Neural cell (in vitro differentiated cells): ENCODE data around the gene ANGPTL3. TPM values are rescaled to one million over a fixed set of nuclear protein-coding genes. Genes with fewer than 3 reads are reported as not detected.

Experiments used
- H2AFZ ChIP-seq: fragments of 200-600, 300-800 bp; sonication (generic), shearing (Covaris generic); 2 replicates; pipeline ENCODE4 v1.6.0; 2014; ENCODE audit warnings: low read depth, mild to moderate bottlenecking, antibody characterized with exemption, low read length, moderate library complexity
- H3F3A ChIP-seq: fragments of 200-600 bp; shearing (Covaris generic); 2 replicates; pipeline ENCODE4 v1.6.1; 2016; ENCODE audit warnings: mild to moderate bottlenecking, moderate library complexity, mixed read lengths, antibody characterized with exemption, low read length; ENCODE audit not compliant: insufficient read depth, poor library complexity, severe bottlenecking
- H3K27ac ChIP-seq: fragments of 200-600, 300-800 bp; sonication (generic), shearing (Covaris generic); 2 replicates; pipeline ENCODE4 v1.5.1; 2014; ENCODE audit warnings: mild to moderate bottlenecking, low read length, moderate library complexity
- H3K27me3 ChIP-seq: fragments of 300-800, 200-600 bp; sonication (generic), shearing (Covaris generic); 2 replicates; pipeline ENCODE4 v1.6.0; 2014; ENCODE audit warnings: mild to moderate bottlenecking, low read depth, low read length, moderate library complexity; ENCODE audit not compliant: insufficient read depth
- H3K36me3 ChIP-seq: fragments of 300-800, 200-600 bp; sonication (generic), shearing (Covaris generic); 2 replicates; pipeline ENCODE4 v1.5.1; 2014; ENCODE audit warnings: mild to moderate bottlenecking, antibody characterized with exemption, low read length, moderate library complexity; ENCODE audit not compliant: insufficient read depth
- H3K4me2 ChIP-seq: fragments of 300-800, 200-600 bp; sonication (generic), shearing (Covaris generic); 2 replicates; pipeline ENCODE4 v1.6.0; 2014; ENCODE audit warnings: mild to moderate bottlenecking, low read length
- H3K4me3 ChIP-seq: fragments of 300-800, 200-600 bp; sonication (generic), shearing (Covaris generic); 2 replicates; pipeline ENCODE4 v1.5.1; 2014; ENCODE audit warnings: mild to moderate bottlenecking, low read length, moderate library complexity
- H3K79me2 ChIP-seq: fragments of 200-600 bp; shearing (Covaris generic); replicated peaks from 2 replicates; pipeline ENCODE4 v1.6.0; 2014; ENCODE audit warnings: mild to moderate bottlenecking, low read length, moderate library complexity; ENCODE audit not compliant: insufficient read depth
- H3K9ac ChIP-seq: fragments of 300-800, 200-600 bp; sonication (generic), shearing (Covaris generic); 2 replicates; pipeline ENCODE4 v1.6.1; 2016; ENCODE audit warnings: mild to moderate bottlenecking, low read length, mixed read lengths
- H3K9me2 ChIP-seq: fragments of 200-600 bp; shearing (Covaris generic); 2 replicates; pipeline ENCODE4 v1.6.1; 2016; ENCODE audit warnings: mild to moderate bottlenecking, low read length, mixed read lengths; ENCODE audit not compliant: insufficient read depth
- H3K9me3 ChIP-seq: fragments of 200-600, 300-800 bp; sonication (generic), shearing (Covaris generic); 2 replicates; pipeline ENCODE4 v1.6.1; 2016; ENCODE audit warnings: mild to moderate bottlenecking, mixed run types, low read length, moderate library complexity, mixed read lengths
- H4K20me1 ChIP-seq: fragments of 200-600 bp; shearing (Covaris generic); 2 replicates; pipeline ENCODE4 v1.6.1; 2016; ENCODE audit warnings: mild to moderate bottlenecking, mixed run types; ENCODE audit not compliant: insufficient read depth
- EP300 ChIP-seq: fragments of 450-650 bp; conservative IDR thresholded peaks from 2 replicates; pipeline ENCODE4 v1.6.1; 2014; ENCODE audit warnings: antibody characterized with exemption, mild to moderate bottlenecking, moderate library complexity; ENCODE audit not compliant: poor library complexity, severe bottlenecking
- EZH2 ChIP-seq: fragments of 200-600, 300-800 bp; shearing (Covaris generic), sonication (generic); IDR thresholded peaks from 2 replicates; pipeline ENCODE4 v1.6.1; 2014; ENCODE audit warnings: antibody characterized with exemption, low read length, borderline replicate concordance, mild to moderate bottlenecking; ENCODE audit not compliant: insufficient read depth, poor library complexity, severe bottlenecking
- MXI1 ChIP-seq: fragments of 450-650 bp; conservative IDR thresholded peaks from 2 replicates; pipeline ENCODE4 v1.6.1; 2014; ENCODE audit warnings: antibody characterized with exemption, mild to moderate bottlenecking; ENCODE audit not compliant: poor library complexity, severe bottlenecking
- POLR2AphosphoS5 ChIP-seq: IDR thresholded peaks from 2 replicates; pipeline ENCODE4 v1.6.1; 2012
- RAD21 ChIP-seq: fragments of 450-650 bp; conservative IDR thresholded peaks from 2 replicates; pipeline ENCODE4 v1.6.1; 2014; ENCODE audit warnings: antibody characterized with exemption, mild to moderate bottlenecking, moderate library complexity
- SMC3 ChIP-seq: fragments of 450-650 bp; conservative IDR thresholded peaks from 2 replicates; pipeline ENCODE4 v1.6.1; 2014; ENCODE audit warnings: antibody characterized with exemption, mild to moderate bottlenecking, moderate library complexity; ENCODE audit not compliant: poor library complexity
- TAF1 ChIP-seq: IDR thresholded peaks from 2 replicates; pipeline ENCODE4 v1.6.1; 2012; ENCODE audit warnings: low read depth
- polyA plus RNA-seq: library from polyadenylated mRNA; depleted of rRNA; stranded (reverse); fragments of >200 nt; gene quantifications from 2 replicates; pipeline ENCODE4 v1.2.3, GENCODE V29; 2014
- TF ChIP-seq, protein P1 (sequence below): fragments of 450-650 bp; IDR thresholded peaks from 2 replicates; pipeline ENCODE4 v1.5.1; 2014; ENCODE audit warnings: antibody characterized with exemption, mild to moderate bottlenecking, moderate library complexity; ENCODE audit not compliant: poor library complexity, severe bottlenecking
- TF ChIP-seq, protein P2 (sequence below): IDR thresholded peaks from 2 replicates; pipeline ENCODE4 v1.6.1; 2012; ENCODE audit warnings: borderline replicate concordance

The ANGPTL3 gene
- polyA plus RNA-seq, 1 donor from 2014 or later = not detected

DNA sequence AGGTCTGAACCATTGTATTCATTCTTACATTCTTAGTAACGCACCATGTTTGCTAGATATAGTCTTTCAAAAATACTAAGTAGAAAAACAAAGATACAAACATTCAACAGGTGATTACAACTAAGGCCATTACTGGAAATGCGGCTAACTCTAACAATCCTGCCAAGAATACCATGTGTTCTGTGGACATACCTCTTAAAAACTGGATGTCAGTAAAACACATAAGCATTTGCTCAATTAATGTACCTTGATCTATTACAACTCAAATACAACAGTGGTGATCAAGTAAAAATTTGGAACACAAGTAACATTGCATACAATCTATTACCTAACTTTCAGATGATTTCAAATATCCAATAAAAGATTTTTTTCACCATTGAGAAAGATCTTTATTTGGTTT, 15.4 kb downstream of the ANGPTL3 start:
- Histone ChIP-seq H3F3A (no peaks in the 10 kb centered on the region), H3K4me2 (no peak overlapping the region), H3K79me2 (no peaks in the 10 kb centered on the region), H3K27ac (no peak overlapping the region), H3K4me3 (no peak overlapping the region), H3K36me3 (no peaks in the 10 kb centered on the region), H2AFZ (no peak overlapping the region), H3K9ac (no peak overlapping the region), H3K9me2 (no peaks in the 10 kb centered on the region), H3K27me3 (no peaks in the 10 kb centered on the region), H3K9me3 (no peaks in the 10 kb centered on the region), H4K20me1 (no peaks in the 10 kb centered on the region)
- TF ChIP-seq SMC3 = no peak
- TF ChIP-seq, protein P1, sequence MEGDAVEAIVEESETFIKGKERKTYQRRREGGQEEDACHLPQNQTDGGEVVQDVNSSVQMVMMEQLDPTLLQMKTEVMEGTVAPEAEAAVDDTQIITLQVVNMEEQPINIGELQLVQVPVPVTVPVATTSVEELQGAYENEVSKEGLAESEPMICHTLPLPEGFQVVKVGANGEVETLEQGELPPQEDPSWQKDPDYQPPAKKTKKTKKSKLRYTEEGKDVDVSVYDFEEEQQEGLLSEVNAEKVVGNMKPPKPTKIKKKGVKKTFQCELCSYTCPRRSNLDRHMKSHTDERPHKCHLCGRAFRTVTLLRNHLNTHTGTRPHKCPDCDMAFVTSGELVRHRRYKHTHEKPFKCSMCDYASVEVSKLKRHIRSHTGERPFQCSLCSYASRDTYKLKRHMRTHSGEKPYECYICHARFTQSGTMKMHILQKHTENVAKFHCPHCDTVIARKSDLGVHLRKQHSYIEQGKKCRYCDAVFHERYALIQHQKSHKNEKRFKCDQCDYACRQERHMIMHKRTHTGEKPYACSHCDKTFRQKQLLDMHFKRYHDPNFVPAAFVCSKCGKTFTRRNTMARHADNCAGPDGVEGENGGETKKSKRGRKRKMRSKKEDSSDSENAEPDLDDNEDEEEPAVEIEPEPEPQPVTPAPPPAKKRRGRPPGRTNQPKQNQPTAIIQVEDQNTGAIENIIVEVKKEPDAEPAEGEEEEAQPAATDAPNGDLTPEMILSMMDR = no peak
- TF ChIP-seq RAD21 = no peak
- TF ChIP-seq, protein P2, sequence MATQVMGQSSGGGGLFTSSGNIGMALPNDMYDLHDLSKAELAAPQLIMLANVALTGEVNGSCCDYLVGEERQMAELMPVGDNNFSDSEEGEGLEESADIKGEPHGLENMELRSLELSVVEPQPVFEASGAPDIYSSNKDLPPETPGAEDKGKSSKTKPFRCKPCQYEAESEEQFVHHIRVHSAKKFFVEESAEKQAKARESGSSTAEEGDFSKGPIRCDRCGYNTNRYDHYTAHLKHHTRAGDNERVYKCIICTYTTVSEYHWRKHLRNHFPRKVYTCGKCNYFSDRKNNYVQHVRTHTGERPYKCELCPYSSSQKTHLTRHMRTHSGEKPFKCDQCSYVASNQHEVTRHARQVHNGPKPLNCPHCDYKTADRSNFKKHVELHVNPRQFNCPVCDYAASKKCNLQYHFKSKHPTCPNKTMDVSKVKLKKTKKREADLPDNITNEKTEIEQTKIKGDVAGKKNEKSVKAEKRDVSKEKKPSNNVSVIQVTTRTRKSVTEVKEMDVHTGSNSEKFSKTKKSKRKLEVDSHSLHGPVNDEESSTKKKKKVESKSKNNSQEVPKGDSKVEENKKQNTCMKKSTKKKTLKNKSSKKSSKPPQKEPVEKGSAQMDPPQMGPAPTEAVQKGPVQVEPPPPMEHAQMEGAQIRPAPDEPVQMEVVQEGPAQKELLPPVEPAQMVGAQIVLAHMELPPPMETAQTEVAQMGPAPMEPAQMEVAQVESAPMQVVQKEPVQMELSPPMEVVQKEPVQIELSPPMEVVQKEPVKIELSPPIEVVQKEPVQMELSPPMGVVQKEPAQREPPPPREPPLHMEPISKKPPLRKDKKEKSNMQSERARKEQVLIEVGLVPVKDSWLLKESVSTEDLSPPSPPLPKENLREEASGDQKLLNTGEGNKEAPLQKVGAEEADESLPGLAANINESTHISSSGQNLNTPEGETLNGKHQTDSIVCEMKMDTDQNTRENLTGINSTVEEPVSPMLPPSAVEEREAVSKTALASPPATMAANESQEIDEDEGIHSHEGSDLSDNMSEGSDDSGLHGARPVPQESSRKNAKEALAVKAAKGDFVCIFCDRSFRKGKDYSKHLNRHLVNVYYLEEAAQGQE = no peak
- TF ChIP-seq EP300 = no peak
- TF ChIP-seq POLR2AphosphoS5 = no peak
- no peak for TF ChIP-seq TAF1
- TF ChIP-seq MXI1 = no peak
- TF ChIP-seq EZH2 = no peak

DNA sequence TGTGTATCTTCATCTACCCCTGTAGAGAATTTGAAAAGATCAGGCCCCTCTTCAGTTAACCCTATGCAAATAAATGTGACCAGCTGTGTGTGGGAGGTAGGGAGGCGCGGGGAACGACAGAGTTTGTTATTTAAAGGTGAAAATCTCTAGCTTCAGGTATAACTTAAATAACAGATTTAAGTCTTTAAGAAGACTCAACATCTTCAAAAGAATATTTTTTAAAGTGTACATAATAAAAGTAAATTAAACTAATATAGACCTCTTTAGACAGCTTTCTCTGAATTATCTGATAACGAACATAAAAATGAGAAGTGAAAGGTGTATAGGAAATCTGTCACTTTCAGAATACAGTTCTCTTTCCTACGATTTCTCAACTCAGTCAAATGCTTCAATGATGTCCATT, 16.0 kb downstream of the ANGPTL3 start:
- H3K27ac ChIP-seq = no peak overlapping the region
- H3K9me3 ChIP-seq = no peaks in the 10 kb centered on the region
- no peaks in the 10 kb centered on the region for H3K79me2 ChIP-seq
- H3K9me2 ChIP-seq = no peaks in the 10 kb centered on the region
- H3K36me3 ChIP-seq = peaks cover 4% of the 10 kb centered on the region
- H3K9ac ChIP-seq = no peak overlapping the region
- no peak overlapping the region for H3K4me3 ChIP-seq
- no peaks in the 10 kb centered on the region for H3K27me3 ChIP-seq
- no peak overlapping the region for H3K4me2 ChIP-seq
- H3F3A ChIP-seq = no peaks in the 10 kb centered on the region
- H2AFZ ChIP-seq = no peak overlapping the region
- no peaks in the 10 kb centered on the region for H4K20me1 ChIP-seq
- TF ChIP-seq TAF1 = no peak
- TF ChIP-seq POLR2AphosphoS5 = no peak
- TF ChIP-seq SMC3 = no peak

DNA sequence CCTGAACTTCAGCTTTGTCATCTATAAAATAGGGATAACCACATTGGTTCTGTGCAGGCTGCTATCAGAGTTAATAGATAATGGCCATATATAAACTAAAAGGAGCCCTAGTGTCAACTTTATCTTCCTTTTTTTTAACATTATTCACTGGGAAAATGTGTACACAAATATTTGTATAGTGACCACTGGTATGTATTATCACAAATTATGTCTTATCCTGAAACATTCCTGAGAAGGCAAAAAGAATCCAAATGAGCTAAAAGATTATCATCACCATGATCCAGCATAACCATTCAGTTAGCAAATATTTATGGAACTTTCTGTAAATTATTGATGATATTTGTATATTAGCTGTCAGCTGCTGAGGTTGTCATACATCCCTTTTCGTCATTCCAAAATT, 16.6 kb downstream of the ANGPTL3 start:
- H3K4me2 ChIP-seq = no peak overlapping the region
- H3F3A ChIP-seq = no peaks in the 10 kb centered on the region
- H3K27ac ChIP-seq = no peak overlapping the region

More for the DNA sequence above, 16.6 kb downstream of the ANGPTL3 start:
- Histone ChIP-seq H3K9me3 (no peaks in the 10 kb centered on the region), H3K79me2 (no peaks in the 10 kb centered on the region), H4K20me1 (no peaks in the 10 kb centered on the region), H3K36me3 (peaks cover 6% of the 10 kb centered on the region), H3K4me3 (no peak overlapping the region), H2AFZ (no peak overlapping the region), H3K9me2 (no peaks in the 10 kb centered on the region), H3K9ac (no peak overlapping the region), H3K27me3 (no peaks in the 10 kb centered on the region)
- TF ChIP-seq, protein P2 = no peak
- TF ChIP-seq MXI1 = no peak
- TF ChIP-seq EP300 = no peak
- TF ChIP-seq TAF1 = no peak
- no peak for TF ChIP-seq SMC3
- no peak for TF ChIP-seq RAD21
- no peak for TF ChIP-seq POLR2AphosphoS5
